HG03066 (cell line): ENCODE data around the gene GAREM2.

Source experiments
- ATAC-seq: cut with Tn5 transposase; IDR thresholded peaks from one replicate; pipeline ENCODE4 v1.9.1; 2021; ENCODE audit warnings: low read depth; ENCODE audit not compliant: unreplicated experiment

Gene GAREM2

GRCh38 chr2:26185954-26186770 lies 13.3 kb downstream of the GAREM2 start:
- ATAC-seq, result no peak

- ATAC-seq, result no peak
These were observed 14.2 kb downstream of the GAREM2 start for GRCh38 chr2:26187114-26187513.

DNA sequence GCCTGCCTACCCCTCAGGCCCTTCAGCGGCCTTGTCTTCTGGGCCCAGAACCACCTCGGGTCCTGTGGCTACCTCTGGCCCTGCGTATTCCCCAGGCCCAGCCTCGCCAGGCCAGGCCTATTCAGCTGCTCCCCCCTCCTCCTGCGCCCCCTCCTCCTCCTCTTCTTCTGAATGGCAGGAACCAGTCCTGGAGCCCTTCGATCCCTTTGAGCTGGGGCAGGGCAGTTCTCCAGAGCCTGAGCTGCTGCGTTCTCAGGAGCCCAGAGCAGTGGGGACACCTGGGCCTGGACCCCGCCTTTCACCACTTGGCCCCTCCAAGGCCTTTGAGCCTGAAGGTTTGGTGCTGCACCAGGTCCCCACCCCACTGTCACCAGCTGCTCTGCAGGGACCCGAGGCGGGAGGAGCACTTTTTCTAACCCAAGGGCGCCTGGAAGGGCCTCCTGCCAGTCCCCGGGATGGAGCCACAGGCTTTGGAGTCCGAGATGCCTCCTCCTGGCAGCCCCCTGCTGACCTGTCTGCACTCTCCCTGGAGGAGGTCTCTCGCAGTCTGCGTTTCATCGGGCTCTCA lies 14.7 kb downstream of the GAREM2 start:
- no peak for ATAC-seq

DNA sequence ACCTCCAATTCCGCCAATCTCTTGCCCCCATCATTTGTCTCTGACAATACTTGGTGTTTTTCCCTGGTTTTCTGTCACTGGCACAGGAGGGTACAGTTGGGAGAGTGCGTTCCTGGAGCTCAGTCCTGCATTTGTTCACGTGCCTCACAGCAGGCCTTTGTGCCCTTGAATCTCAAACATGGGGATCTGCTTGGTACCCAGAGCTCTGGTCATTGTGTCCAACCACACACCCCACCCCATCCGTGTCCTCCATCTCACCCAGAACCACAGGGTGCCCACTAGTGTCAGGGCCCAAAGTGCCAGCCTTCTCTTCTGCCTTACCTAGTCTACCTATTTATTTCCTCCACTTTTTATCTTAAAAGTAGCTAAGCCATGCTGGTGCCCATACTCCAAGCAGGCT lies 16.2 kb downstream of the GAREM2 start:
- no peak for ATAC-seq

- no peak for ATAC-seq
These were observed 16.9 kb downstream of the GAREM2 start for GRCh38 chr2:26189751-26190150.

GRCh38 chr2:26190369-26190768 lies 17.5 kb downstream of the GAREM2 start:
- ATAC-seq, result no peak

DNA sequence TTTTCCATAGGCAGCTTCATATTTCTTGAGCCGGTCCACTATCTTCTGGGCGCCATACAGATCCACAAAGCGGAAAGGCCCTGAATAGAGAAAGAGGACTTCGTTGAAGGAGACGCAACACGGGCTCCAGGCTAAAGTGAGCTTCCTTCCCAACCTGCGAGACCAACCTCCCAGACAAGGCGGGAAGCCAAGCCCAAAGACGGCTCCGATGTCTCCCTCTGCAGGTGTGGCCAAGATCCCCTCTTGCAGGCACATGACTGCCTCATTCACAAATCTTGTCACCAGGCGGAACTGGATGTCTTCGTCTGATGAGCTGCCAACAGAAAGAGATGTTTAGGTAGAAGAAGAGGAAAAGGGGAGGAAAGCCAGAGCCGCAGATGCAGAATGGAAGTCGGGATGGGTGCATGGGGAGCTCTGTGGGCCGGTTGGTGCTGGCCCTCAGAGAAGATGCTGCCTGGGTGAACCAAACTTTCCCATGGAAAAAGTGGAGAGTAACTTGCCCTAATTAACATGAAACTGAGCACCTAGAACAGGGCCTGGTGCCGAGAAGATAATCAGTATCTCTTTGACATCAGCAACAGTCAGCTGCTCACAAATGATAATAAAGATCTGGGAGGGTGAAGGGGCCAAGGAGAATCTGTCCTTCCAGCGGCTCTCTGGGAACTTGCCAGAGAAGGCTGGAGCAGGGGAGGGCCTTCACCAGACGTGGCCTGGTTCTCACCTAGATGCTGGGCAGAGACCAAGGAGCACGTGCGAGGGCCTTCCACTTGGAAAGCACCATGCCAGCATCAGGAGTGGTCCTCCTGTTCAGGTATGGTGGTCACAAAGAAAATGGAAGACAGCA lies 18.6 kb downstream of the GAREM2 start:
- no peak for ATAC-seq

- ATAC-seq, result no peak
These were observed 20.8 kb downstream of the GAREM2 start for GRCh38 chr2:26193578-26194231.

- ATAC-seq, result no peak
These were observed 22.4 kb downstream of the GAREM2 start for GRCh38 chr2:26195040-26195984.

GRCh38 chr2:26196683-26197418 lies 24.0 kb downstream of the GAREM2 start:
- ATAC-seq, result no peak

GRCh38 chr2:26197516-26197915 lies 24.6 kb downstream of the GAREM2 start:
- ATAC-seq, result no peak

- ATAC-seq, result no peak
These were observed 30.1 kb downstream of the GAREM2 start for GRCh38 chr2:26202981-26203490.

- no peak for ATAC-seq
These were observed 31.0 kb downstream of the GAREM2 start for GRCh38 chr2:26203906-26204305.

GRCh38 chr2:26212011-26212410 lies 39.1 kb downstream of the GAREM2 start:
- no peak for ATAC-seq

GRCh38 chr2:26214759-26215158 lies 41.9 kb downstream of the GAREM2 start:
- ATAC-seq, result no peak

- ATAC-seq, result no peak
These were observed 42.9 kb downstream of the GAREM2 start for GRCh38 chr2:26215833-26216232.

- ATAC-seq, result no peak
These were observed 43.7 kb downstream of the GAREM2 start for GRCh38 chr2:26216587-26216986.

- ATAC-seq, result no peak
These were observed 44.8 kb downstream of the GAREM2 start for GRCh38 chr2:26217720-26218119.

DNA sequence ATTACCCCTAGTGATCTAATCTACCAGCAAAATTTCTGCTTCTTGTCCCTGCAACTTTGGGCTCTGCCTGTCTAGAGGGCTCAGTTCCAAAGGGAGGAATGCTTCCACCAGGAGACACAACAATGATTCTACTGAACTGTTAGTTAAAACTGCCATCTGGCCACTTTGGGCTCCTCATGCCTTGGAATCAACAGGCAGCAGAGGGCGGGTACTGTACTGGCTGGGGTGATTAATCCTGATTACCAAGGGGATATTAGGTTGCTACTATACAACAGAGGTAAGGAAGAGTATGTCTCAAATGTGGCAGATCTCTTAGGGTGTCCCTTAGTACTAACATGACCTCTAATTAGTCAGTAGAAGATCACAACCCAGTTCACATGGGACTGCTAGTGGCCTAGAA lies 50.1 kb downstream of the GAREM2 start:
- ATAC-seq, result no peak
